NCI-H2171 treated with DMSO at 0.1 percent for 48 hours (cell line): ENCODE results near the gene PRXL2B.

ENCODE experiments used
- DNase-seq: peaks from one replicate; lab custom pipeline; 2025; lab: John Stamatoyannopoulos, UW

Gene PRXL2B

GRCh38 chr1:2585318-2586092, 1.1 kb upstream of the PRXL2B start:
- DNase-seq: peak; percentile 94

GRCh38 chr1:2587071-2587859, 688 bp downstream of the PRXL2B start:
- DNase-seq: no peak

GRCh38 chr1:2587860-2588571, 1.4 kb downstream of the PRXL2B start:
- no peak for DNase-seq

GRCh38 chr1:2588661-2589430, 2.3 kb downstream of the PRXL2B start:
- DNase-seq: no peak

GRCh38 chr1:2589431-2590232, 3.1 kb downstream of the PRXL2B start:
- DNase-seq: no peak

- DNase-seq: no peak
Measured at GRCh38 chr1:2590233-2591141, 3.9 kb downstream of the PRXL2B start.

GRCh38 chr1:2591233-2591580, 4.6 kb downstream of the PRXL2B start:
- no peak for DNase-seq

GRCh38 chr1:2591581-2592261, 5.1 kb downstream of the PRXL2B start:
- no peak for DNase-seq

- no peak for DNase-seq
Measured at GRCh38 chr1:2592672-2593071, 6.1 kb downstream of the PRXL2B start.

GRCh38 chr1:2593251-2593878, 6.8 kb downstream of the PRXL2B start:
- no peak for DNase-seq

- peak; percentile 53 for DNase-seq
Measured at GRCh38 chr1:2594001-2594640, 7.5 kb downstream of the PRXL2B start.

- DNase-seq: no peak
Measured at GRCh38 chr1:2594641-2595131, 8.1 kb downstream of the PRXL2B start.

- no peak for DNase-seq
Measured at GRCh38 chr1:2595261-2595811, 8.8 kb downstream of the PRXL2B start.

GRCh38 chr1:2595812-2596529, 9.4 kb downstream of the PRXL2B start:
- no peak for DNase-seq

- peak; percentile 72 for DNase-seq
Measured at GRCh38 chr1:2596530-2597333, 10.2 kb downstream of the PRXL2B start.
